HG03159 (cell line): ENCODE measurements around the gene FARP2.
"Not testable (repeated sequence)": the region's sequence is repeated elsewhere in the genome, so short reads cannot be mapped to it uniquely, and the experiment has no call there.

Experiments used
- ATAC-seq: cut with Tn5 transposase; IDR thresholded peaks from one replicate; pipeline ENCODE4 v1.9.1; 2021; ENCODE audit warnings: mild to moderate bottlenecking, moderate library complexity; ENCODE audit not compliant: unreplicated experiment

FARP2 gene

DNA sequence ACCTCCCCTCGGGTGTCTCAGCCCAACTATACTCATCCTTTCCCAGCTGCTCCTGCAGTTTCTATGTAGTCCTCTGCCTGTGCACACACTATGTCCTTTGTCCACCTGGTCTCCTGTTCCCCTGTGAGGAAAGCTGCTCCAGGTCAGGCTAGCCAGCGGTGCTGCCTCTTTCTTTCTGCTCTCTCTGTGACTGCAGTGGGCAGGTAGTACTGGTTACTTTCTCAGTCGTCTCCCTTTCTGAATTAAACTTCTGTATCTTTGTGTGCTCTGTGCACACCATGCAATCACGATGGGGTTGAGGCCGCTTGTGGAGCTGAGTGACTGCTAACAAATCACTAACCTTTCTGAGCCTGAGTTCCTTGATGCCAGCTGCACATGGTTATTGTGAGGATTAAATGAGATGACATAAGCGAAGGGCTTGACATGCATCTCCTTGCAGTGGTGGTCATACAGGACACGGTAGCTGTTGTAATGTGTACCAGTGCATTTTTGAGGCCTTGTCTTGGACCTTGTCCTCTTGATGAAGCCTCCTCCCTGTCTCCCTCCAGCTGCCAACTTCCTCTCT, 3.5 kb downstream of the FARP2 start:
- no peak for ATAC-seq

DNA sequence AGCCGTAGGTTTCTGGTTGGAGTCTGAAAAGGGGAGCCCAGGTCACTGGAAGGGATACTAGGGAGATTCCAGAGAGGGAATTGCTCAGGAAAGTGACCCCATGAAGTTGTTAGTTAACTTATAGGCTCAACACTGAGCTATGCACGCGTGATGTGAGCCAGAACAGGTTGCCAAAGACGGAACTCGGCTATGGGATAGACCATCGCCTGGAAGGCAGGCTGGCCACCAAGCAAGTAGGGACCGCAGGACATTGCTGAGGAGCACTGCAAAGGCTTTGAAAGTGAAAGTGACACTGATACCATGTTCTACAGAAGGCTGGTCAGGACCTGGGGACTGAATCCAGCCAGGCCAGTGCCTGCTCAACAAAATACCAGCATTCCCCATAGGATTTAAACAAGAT, 7.3 kb downstream of the FARP2 start:
- ATAC-seq: no peak

DNA sequence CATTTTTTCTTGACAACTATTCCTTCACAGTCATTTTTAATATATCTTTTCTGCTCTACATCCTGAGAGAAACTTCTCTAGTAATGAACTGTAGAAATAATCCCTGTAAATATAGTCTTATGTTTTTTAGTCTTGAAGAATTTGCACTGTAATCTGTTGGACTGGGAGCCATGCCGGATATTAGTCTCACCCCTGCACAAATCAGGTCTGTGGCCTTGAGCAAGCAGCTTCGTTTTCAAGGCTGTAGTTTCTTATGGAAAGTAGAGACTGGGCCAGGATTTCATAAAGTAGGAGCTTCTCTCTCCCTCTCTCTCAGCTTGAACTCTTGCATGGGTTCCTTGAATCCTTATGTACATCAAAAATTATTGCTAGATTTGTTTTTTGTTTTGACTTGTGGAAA, 8.7 kb downstream of the FARP2 start:
- ATAC-seq: no peak

DNA sequence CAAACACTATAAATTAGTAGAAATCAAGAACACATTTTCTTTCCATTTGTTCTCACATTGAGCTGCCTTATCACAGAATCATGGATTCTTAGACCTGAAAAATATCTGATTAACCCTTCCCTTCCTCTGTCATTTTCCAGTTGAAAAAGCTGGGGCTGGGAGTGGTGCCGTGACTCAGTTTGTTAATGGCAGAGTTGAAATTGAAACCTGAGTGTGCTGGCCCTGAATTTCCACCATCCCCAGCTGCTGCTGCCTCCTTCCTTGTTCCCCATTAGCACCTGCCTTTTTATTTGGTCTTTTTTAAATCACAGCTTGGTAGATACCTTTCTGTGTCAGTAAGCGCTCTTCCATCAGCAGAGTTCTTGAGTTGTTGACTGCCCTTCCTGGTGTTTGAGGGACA, 10.6 kb downstream of the FARP2 start:
- ATAC-seq: no peak

DNA sequence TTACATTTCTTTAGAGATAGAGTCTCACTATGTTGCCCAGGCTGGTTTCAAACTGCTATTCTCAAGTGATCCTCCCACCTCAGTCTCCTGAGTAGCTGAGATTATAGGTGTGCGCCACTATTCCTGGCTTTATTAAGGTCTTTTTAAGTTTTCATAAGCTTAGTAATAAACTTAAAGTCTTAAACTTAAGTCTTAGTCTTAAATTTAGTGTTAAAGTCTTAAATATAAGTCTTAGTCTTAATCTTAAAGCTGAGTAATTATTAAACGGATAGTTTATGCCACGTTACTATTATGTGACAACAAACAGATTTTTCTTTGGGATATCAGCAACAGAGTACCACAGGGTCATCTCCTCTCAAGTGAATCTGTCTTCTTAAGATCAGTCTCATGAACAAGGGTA, 12.6 kb downstream of the FARP2 start:
- no peak for ATAC-seq

DNA sequence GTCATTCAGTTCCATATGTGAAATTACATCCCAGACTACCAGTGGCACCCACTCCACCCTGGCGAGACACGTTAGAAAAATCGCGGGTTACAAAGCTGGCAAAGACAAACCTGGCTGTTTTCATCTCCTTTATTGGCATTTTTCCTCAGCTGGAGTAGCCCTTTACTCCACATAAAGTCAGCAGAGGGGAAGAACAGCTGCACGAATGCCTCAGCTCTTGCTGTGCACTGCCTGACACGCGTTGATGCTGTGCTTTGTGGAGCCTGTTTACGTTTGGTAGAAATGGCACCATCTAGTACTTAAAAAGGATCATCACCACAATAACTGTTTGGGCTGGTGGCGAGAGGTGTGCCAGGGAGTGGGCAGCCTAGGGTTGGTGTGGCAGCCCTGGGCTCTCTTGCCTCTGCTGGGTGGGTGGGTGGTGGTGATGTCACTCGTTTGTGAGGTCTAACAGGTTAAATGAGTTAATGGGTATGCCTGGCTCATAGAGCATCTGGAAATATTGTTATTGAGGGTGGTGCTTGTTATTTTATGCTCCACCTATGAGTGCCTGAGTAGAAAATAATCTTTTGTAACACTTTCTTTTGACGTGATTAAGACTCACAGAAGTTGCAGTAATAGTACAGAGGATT, 16.4 kb downstream of the FARP2 start:
- no peak for ATAC-seq

DNA sequence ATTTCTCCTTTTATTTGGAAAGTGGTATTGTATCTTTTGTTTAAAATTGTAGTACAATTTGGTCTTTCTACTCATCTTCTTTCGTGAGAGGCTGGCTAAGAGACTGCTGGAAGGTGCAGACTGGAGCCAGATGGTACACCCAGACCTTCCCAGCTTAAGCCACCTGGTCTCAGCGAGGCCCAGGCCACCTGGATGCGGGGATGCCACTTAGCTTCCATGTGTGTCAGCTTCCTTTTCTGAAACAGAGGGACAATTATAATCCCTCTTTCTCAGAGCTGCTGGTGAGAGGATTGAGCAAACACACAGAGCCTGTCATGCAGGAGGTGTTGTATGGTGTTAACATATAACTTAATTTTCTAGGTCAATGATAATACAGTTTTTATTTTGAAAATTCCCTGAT, 17.4 kb downstream of the FARP2 start:
- ATAC-seq: no peak

DNA sequence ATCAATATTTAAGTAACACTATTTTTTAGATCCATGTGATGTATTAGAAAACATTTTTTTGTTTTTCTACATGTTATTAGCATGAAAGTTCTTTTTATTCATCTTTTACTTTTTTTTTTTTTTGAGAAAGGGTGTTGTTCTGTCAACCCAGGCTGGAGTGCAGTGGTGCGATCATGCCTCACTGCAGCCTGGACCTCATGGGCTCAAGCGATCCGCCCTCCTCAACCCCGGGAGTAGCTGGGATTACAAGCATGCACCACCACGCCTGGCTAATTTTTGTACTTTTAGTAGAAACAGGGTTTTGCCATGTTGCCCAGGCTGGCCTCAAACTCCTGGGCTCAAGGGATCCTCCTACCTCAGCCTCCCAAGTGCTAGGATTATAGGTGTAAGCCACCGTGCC, 17.8 kb downstream of the FARP2 start:
- ATAC-seq: not testable (repeated sequence)

DNA sequence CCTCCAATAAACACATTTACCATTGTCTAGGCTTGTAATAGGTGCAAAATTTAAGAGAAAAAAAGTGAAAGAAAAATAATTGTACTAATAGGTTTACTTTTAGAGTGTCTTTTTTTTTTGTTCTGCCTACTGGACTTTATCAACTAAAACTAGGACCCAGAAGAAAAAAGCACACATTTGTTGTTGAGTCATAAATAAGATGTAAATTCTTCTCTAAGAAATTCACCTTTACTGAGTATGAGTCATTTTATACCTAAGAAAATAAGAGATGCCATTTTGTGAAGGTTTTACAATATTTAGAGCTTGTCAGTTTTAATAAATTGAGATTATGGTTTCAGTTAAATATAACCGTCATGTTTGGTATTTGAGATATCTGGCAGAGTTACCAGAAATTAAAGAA, 19.2 kb downstream of the FARP2 start:
- ATAC-seq: no peak

DNA sequence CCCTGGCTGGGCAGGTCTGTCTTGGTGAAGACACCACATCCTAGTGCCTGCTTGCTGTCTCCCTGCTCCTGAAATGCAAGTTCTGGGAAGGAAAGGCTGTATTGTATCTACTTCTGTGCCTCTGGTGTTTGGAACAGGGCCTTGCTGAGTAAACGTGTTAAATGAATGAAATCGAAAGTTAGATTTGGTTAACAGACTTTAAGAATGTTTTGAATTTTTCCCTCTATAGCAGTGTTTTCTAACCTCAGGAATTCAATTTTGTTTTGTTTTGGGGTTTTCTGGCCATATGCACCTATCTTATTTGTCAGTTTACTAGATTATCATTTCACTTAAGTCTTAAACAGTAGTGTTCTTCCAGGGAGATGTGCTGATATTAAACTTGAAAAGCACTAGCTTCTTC, 20.7 kb downstream of the FARP2 start:
- ATAC-seq: no peak

DNA sequence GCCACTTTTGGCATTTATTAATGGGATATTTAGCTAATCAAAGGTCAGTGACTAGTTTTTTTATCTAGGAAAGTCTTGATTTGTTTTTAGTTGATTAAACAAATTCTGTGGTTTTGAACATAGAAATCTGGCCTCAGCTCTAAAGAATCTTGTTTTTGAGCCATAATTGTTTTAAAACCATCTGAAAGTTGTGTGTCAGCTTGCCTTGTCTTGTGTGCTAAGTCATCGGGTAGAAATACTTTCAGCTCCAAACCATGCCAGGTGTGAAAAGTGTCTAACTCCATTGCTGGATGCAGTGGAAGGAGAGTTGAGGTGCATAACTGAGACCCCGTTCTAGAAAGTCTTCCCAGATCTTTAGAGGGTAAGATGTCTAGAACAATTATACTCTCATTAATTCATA, 22.7 kb downstream of the FARP2 start:
- ATAC-seq: no peak

DNA sequence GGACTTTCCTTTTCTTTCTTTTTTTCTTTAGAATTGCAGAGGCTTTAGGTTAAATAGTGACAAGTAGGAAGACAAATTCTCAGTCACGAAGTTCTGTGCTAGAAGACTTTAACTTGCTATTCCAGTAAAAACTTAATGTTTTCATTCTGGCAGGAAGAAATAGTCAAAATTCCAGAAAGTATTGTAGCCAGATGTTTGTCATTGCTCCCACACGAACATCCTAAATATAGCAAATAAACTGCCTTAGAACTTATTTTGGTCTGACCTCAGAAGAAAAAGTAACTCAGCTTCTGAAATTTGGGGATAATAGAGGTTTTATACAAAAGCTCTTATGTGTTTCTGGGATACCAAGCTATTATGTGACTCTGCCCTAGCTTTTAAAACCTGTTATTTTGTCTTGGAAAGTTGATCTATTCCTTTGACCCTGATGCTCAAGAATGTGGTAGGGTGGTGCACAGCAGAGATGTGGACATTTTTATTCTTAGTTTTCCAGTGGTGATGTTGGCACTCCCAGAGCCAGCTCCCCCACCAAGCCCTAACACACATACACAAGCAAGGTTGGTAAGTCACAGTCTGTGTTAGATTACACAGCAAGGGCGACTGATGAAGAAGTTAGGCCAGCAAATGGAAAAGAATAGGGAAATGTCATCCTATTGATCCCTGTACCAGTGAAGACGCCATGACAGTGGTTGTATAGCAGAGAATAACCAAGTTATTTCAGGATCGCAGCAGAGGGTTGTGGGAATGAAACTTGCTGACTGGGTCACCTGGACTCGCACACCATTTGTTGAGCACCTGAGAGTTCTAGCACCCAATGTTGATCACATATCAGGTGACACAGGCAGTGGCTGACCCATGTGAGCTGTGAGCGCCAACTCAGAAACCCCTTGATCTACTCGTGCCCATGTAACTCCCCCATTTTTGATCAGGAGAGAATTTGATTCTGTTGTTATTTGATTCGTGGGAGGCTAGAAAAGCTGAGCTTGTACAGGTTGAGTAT, 23.7 kb downstream of the FARP2 start:
- no peak for ATAC-seq

DNA sequence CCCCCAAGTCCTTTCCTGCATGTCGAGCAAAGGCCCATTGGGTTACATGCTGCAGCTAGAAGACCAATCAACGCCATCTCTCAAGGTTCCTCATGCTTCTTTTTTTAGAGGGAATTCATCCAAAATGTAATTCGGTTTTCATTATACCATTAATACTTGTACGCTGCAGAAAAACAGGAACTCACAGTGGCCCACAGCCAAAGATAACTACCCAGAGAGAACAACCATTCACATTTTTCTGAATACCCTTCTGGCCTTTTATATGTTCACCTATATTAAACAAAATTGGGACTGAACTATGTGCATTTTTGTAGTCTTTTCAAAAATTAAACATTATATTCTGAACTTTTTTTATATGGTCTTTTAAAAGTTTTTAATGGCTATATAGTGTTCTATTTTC, 25.8 kb downstream of the FARP2 start:
- ATAC-seq: no peak

DNA sequence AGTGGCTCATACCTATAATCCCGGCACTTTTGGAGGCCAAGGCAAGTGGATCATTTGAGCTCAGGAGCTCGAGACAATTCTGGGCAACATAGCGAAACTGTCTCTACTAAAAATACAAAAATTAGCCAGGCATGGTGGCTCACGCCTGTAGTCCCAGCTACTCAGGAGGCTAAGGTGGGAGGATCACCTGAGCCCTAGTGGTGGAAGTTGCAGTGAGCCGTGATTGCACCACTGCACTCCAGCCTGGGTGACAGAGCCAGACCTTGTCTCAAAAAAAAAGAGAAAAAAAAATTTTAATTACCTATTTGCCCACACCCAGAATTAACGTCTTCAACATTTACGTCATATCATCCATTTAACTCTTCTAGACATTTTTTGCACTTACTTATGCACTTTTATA, 29.4 kb downstream of the FARP2 start:
- ATAC-seq: not testable (repeated sequence)

DNA sequence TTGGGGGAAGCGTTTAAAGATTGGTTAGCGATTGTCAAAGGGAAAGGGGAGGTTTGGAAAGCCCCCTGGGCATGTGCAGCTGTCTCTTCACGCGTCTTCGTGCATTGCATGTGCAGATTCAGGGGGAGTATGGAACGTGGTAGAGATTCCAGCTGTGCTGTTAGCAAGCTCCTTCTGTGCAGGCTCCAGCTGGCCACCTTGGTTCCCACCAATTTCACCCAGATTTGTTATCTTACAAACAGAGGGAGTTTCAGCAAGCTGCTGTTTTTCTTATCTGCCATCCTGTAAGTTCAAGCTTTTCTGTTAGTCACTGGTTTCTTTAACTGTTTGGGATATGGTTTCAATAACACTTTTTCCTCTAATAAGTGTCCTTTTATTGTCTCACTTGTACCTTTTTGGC, 30.4 kb downstream of the FARP2 start:
- ATAC-seq: no peak

DNA sequence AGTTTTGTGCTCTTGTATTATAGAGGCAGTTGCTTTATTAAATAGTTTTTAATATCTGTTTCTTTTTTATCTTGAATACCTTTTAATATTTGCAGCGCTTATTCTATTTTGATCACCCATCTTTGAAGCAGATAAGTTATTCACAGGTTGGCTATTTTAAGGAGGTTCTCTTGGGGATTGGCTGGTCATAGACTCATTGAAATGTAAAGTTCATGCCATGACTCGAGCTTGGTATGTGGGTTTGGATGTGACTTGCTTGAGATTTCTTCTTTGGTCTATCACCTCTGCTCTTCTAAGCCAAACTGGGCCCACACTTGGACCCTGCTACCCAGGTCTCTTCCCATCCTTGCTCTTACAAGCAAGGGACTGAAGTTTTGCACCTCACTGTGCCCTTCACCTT, 33.6 kb downstream of the FARP2 start:
- no peak for ATAC-seq

DNA sequence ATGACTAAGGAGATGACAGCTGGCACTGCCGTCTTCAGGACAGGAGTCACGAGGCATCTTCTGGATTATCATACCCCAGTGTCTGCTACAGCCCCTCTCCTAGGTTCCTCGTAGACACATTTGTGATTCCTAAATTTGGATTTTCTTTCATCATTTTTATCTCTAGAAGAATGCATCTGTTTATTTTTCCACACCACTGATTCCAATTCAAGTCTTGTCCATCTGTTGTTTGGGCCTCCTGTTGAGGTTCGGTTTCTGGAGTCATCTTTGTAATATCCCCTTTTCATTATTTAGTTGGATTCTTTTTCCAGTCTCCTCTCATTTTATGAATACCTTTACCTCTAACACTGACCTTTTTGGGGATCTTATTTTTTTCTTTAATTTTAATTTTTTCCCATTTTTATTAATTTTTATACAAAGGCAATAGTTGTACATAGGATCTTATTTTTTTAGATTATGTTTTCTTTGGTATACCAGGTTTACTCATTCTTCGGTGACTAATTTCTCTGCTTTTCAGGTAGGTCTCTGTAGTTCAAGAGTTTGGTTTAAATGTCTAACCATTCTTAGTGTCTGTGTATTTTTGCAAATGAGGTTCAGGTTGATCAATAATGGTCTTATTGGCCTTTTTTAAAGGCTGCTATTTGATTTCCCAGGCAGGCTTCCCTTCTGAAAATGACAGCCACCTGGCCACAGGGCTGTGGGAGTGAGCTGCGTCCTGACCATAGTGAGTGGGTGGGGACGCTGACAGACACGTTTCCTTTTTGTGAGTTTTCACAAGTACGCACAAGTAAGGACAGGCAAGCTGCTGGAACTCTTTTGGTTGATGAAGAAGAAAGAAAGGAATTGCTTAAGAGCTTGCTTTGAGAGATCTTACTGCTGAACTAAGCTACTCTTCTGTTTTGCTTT, 34.5 kb downstream of the FARP2 start:
- no peak for ATAC-seq

DNA sequence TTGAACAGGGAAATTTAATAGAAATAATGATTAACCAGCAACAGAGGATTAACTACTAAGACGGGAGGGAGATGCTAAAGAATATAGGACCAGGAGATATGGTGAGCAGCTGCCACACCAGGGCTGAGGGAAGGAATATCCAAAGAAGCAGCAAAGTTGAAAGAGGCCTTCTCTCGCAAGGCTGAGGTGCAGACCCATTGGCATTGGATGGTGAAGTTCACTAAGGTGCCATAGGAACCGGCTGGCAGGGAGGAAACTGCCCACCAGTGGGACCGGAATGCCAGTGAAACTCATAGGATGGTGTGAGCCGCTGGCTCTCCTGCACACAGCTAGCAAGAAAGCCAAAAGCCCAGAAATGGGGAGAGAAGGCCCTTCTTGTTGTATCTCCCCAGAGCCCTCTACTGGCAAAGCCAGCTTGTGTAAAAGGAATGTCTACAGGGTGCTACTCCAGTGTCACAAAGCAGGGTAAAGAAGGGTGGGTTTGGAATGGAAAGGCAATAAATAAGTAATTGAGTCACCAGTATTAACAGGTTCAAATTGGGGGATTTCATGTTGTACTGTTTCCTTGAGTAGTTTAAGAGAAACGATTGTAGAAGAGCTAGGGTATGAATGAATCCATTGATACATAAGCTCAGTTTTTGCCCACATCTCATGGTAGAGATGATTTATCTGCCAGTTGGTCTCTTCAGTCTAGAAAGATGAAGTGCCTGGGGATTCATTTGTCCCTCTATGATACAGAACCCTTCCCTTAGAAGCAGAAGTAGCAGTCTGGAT, 36.0 kb downstream of the FARP2 start:
- no peak for ATAC-seq

DNA sequence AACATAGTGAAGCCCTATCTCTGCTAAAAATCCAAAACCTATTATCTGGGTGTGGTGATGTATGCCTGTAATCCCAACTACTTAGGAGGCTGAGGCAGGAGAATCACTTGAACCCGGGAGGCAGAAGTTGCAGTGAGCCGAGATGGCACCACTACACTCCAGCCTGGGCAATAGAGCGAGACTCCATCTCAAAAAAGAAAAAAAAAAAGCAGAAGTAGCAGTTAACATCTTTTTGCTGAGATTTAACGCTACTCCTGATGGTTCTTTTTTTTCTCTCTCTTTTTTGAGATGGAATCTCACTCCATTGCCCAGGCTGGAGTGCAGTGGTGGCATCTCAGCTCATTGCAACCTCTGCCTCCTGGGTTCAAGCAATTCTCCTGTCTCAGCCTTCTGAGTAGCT, 36.7 kb downstream of the FARP2 start:
- not testable (repeated sequence) for ATAC-seq

DNA sequence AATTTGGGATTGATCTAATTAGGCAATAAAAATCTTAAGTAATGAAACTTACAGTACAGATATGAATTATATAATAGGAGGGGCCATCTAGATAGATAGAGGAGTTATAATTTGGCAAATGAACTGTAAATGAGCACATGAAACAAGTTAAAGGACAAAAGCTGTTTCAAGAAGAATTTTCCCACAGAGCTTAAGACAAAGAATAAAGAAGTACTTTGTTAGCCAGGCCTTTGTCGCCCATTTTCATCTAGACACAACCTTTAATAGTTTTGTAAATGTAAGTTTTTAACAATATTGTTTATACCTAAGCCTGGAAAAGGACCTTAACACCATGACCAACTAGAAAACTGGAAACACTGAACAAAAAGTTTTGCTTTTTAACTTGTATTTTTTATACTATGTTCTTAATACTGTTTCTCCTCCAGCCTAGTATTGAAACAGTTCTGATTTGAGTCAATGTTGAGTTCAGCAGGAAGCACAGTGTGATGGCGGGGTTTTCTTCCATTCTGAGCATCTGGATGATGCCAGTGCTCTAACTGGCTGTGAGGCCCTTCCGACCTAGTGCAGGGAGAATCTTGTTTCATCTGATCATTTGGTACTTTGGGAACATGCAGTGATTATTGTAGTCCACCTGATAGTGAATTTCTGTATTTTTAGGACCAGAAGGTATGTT, 37.6 kb downstream of the FARP2 start:
- no peak for ATAC-seq
